C4-2B (cell line): ENCODE measurements around the gene IL4.

ENCODE experiments used
- H3K27ac ChIP-seq: fragments of 450-650 bp; 2 replicates; pipeline ENCODE4 v1.5.1; 2017
- CTCF ChIP-seq: fragments of 450-650 bp; conservative IDR thresholded peaks from 2 replicates; pipeline ENCODE4 v1.5.1; 2017; ENCODE audit warnings: mild to moderate bottlenecking
- ZFX ChIP-seq: fragments of 450-650 bp; IDR thresholded peaks from 2 replicates; pipeline ENCODE4 v1.6.1; 2017

The IL4 gene

GRCh38 chr5:132669966-132670882 is 3.6 kb upstream of the IL4 start:
- no peak overlapping the region for H3K27ac ChIP-seq
- TF ChIP-seq CTCF: no peak
- no peak for TF ChIP-seq ZFX

DNA sequence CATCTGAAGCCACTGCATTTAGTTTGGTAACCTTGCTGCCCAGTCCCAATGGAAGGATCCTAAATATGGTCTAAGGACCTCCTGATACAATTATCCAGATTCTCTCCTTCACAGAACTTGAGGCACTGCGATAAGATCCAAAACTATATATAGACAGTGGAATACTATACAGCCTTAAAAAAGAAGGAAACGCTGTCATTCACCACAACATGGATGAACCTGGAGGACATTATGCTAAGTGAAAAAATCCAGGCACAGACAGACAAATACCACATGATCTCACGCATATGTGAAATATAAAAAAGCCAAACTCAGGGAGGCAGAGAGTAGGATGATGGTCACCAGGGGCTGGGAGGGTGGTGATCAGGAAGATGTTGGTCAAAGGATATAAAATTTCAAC is 2.8 kb upstream of the IL4 start:
- TF ChIP-seq ZFX (no peak), CTCF (no peak)
- H3K27ac ChIP-seq: no peak overlapping the region

DNA sequence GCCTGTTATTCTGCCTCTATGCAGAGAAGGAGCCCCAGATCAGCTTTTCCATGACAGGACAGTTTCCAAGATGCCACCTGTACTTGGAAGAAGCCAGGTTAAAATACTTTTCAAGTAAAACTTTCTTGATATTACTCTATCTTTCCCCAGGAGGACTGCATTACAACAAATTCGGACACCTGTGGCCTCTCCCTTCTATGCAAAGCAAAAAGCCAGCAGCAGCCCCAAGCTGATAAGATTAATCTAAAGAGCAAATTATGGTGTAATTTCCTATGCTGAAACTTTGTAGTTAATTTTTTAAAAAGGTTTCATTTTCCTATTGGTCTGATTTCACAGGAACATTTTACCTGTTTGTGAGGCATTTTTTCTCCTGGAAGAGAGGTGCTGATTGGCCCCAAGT is 301 bp upstream of the IL4 start:
- H3K27ac ChIP-seq: no peak overlapping the region

GRCh38 chr5:132674671-132675506 is 1.1 kb downstream of the IL4 start:
- TF ChIP-seq ZFX (no peak), CTCF (no peak)
- H3K27ac ChIP-seq: no peak overlapping the region

More for the DNA sequence above, 301 bp upstream of the IL4 start:
- TF ChIP-seq ZFX: no peak
- no peak for TF ChIP-seq CTCF

DNA sequence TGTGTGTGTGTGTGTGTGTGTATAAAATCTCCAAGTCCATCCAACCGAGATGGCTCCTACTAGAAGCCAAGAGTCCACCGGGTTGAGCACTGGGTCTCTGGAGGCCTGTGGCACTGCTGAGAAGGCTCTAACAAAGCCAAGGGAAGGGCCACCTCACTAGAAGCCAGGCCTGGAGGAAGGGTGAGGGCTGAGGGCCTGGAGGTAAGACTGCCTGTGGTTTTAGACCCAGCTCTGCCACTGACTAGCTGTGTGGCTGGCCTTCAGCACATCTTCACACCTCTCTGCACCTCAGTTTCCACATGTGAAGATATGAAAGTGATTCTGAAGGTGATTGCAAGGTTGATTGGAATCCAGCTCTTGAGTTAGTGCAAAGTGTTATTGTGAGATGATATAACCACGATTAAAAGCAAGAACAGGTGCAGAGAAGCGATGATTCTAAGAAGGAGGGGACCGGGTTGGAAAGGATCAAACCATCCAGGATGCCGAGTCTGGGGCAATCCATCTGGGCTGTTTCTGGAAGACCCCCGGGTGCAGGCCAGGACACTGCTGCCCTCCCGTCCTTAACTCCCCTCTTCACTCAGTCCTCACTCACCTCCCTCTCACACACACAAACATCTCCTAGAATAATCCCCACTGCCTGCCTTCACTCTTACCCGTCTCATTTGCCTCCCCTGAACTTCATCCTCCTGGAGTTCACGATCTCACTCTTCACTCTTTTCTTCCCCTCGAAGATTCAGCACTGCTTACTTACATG is 2.3 kb downstream of the IL4 start:
- no peak overlapping the region for H3K27ac ChIP-seq
- no peak for TF ChIP-seq ZFX
- TF ChIP-seq CTCF: no peak

DNA sequence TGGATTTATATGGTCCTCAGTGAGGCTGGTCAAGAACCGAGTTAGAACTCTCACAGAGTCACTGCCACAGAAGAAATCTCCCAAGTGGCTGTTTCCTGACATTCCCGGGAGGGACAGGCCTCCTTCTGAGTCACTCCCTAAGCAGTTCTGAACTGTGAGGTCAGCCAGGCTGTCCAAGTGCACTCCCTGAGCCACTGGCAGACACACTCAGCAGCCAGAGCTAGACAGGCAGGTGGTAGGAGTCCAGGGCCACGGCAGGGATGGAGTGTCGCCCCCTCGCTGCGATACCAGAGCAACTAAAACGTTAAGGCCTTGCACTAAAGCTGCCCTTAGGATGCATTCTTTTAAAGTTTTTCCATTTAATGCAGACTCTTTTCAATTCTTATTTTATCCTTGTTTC is 3.4 kb downstream of the IL4 start:
- TF ChIP-seq CTCF (no peak), ZFX (no peak)
- no peak overlapping the region for H3K27ac ChIP-seq
